ENCODE results near the gene GPR148.

Gene GPR148

GRCh38 chr2:130776550-130776949 lies 47.7 kb downstream of the GPR148 start:
- peak; percentile 8 for DNase-seq

GRCh38 chr2:130778781-130779180 lies 49.9 kb downstream of the GPR148 start:
- DNase-seq = no peak
